Gastrocnemius medialis (tissue), 4 donors: Measurements from ENCODE around the gene THY1.

Experiments
- POLR2A ChIP-seq, 2 donors: fragments of 450-650 bp; IDR thresholded peaks; one replicate each; pipeline ENCODE4 v1.6.1; 2017; ENCODE audit warnings: antibody characterized with exemption in 2 of 2, mild to moderate bottlenecking in 2 of 2, moderate library complexity in 2 of 2
- TF ChIP-seq, protein P1 (sequence below), 5 experiments: fragments of 450-650 bp in 3 of 5; fragments of 200-600 bp in 2 of 5; sonication (generic) in 2 of 5; IDR thresholded peaks in 4 of 5; conservative IDR thresholded peaks in 1 of 5; 1 replicate in 4 of 5; 2 replicates in 1 of 5; pipeline ENCODE4 v1.5.1; 2016 to 2019; ENCODE audit warnings: antibody characterized with exemption in 5 of 5, mild to moderate bottlenecking in 3 of 5, moderate library complexity in 3 of 5

GRCh38 chr11:119471329-119471728, 48.4 kb upstream of the THY1 start:
- TF ChIP-seq, protein P1, sequence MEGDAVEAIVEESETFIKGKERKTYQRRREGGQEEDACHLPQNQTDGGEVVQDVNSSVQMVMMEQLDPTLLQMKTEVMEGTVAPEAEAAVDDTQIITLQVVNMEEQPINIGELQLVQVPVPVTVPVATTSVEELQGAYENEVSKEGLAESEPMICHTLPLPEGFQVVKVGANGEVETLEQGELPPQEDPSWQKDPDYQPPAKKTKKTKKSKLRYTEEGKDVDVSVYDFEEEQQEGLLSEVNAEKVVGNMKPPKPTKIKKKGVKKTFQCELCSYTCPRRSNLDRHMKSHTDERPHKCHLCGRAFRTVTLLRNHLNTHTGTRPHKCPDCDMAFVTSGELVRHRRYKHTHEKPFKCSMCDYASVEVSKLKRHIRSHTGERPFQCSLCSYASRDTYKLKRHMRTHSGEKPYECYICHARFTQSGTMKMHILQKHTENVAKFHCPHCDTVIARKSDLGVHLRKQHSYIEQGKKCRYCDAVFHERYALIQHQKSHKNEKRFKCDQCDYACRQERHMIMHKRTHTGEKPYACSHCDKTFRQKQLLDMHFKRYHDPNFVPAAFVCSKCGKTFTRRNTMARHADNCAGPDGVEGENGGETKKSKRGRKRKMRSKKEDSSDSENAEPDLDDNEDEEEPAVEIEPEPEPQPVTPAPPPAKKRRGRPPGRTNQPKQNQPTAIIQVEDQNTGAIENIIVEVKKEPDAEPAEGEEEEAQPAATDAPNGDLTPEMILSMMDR (IDR thresholded peaks at IDR 0.05 in 4 of 5, conservative IDR thresholded peaks at IDR 0.05 in 1 of 5) = no peak
- TF ChIP-seq POLR2A (IDR thresholded peaks at IDR 0.05) = no peak
